Measurements from ENCODE around the gene ITGA11.

Gene ITGA11, protein sequence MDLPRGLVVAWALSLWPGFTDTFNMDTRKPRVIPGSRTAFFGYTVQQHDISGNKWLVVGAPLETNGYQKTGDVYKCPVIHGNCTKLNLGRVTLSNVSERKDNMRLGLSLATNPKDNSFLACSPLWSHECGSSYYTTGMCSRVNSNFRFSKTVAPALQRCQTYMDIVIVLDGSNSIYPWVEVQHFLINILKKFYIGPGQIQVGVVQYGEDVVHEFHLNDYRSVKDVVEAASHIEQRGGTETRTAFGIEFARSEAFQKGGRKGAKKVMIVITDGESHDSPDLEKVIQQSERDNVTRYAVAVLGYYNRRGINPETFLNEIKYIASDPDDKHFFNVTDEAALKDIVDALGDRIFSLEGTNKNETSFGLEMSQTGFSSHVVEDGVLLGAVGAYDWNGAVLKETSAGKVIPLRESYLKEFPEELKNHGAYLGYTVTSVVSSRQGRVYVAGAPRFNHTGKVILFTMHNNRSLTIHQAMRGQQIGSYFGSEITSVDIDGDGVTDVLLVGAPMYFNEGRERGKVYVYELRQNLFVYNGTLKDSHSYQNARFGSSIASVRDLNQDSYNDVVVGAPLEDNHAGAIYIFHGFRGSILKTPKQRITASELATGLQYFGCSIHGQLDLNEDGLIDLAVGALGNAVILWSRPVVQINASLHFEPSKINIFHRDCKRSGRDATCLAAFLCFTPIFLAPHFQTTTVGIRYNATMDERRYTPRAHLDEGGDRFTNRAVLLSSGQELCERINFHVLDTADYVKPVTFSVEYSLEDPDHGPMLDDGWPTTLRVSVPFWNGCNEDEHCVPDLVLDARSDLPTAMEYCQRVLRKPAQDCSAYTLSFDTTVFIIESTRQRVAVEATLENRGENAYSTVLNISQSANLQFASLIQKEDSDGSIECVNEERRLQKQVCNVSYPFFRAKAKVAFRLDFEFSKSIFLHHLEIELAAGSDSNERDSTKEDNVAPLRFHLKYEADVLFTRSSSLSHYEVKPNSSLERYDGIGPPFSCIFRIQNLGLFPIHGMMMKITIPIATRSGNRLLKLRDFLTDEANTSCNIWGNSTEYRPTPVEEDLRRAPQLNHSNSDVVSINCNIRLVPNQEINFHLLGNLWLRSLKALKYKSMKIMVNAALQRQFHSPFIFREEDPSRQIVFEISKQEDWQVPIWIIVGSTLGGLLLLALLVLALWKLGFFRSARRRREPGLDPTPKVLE
- total RNA-seq = 0 to 0.06 reads per million in 2 experiments

DNA sequence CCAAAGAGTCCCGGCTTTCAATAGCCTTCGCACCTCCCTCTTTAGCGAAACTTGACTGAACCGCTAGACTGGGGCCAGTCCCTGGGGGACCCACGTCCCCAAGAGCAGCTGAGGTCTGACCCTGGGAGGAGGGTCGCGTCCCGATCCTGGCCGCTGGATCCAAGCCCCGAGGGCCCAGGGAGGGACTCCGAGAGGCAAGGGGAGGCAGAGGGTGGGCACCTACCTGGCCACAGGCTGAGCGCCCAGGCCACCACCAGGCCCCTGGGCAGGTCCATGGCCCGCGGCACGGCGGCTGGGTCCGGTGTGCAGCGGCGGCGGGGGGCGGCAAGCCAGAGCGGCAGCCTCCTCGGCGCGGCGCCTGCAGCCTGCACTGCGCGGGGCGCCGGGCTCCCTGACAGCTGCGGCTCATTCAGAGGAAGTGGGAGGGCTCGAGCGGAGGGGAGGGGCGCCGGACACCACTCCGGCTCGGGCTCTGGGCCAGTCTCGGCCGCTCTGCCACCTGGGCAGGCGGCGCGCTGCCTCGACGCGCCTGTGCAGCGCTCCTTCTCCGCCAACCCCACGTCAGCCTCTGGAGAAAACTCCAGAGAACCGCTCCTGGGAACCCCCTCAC lies at the start of gene ITGA11:
ITGA11 (minus strand) TSS at position 372 of the 610 bp plus-strand sequence; CDS start at position 275, 97 bp downstream.
- no peak for DNase-seq (ENCODE audit: low read depth)

DNA sequence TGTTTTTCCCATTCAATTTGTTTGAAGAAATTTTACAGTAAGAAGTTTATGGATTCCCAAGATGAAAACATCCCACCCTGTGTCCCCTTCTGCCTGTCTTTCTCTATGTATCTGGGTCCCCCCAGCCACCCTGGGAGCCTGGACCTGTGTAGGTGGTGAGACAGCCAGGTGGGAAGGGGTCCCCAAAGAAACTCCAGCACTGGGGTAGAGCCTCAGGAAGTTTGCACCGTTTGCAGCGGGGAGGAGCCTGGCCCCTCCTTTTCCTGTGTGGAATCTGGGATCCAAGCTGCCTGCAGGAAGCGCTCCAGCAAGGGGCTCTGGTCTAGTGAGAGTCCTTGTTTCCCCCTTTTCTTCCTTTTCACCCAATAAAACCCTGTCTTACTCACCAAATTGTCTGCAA lies 49.4 kb upstream of the ITGA11 start:
- DNase-seq (ENCODE audit: low read depth) = no peak

DNA sequence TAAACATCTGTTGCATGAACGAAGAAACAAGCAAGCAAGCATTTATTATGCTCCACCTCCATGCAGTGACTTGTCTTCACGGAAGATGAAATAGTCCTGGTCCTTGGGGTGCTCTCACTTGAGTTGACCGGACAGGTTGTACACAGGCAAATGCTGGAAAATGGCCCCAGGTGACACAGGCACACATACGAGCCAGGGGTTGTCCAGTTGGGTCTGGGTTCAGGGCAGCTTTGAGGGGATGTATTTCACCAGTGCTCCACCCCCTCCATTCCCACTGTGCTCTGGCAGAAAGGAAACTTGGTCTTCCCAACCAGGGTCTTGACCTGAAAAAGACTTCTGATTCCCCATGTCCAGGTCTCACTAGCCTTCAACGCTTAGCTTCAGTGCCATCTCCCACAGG lies 48.3 kb upstream of the ITGA11 start:
- DNase-seq (ENCODE audit: low read depth) = no peak

DNA sequence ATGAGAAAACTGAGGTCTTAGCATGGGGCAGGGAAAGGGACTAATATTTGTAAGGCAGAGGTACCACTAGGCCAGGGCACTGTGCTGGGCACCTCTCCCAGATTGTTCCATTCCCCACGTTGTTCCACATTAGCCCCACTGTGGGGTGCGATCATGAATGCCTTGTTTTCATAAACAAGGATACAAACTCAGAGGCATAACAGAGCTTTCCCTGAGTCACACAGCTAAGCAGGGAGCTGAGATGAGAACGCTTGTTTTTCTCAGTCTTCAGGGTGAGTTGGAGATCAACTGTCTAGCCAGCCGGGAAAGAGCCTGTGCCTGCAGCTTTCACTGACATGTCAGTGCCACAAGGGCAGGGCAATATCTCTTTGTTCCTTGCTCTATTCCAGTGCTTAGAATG lies 47.9 kb upstream of the ITGA11 start:
- no peak for DNase-seq (ENCODE audit: low read depth)

DNA sequence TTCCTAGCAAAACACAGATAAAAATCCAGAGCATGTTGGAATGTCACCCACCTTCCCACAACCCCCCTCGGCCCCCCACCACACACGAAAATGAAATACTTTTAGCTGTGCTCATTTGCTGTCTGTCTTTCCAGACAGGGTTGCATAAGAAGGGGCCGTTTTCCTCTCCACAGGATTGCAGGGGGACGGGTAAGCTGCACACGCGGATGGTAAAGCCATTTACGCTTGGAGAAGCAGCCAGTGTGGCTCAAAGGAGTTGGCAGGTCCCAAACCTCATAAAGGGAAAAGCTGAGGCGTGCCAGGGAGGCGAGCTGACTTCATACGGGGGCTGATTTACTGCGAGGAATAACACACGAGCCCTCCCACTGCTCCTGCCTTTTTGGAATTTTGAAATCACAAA lies 47.4 kb upstream of the ITGA11 start:
- DNase-seq (ENCODE audit: low read depth) = no peak

DNA sequence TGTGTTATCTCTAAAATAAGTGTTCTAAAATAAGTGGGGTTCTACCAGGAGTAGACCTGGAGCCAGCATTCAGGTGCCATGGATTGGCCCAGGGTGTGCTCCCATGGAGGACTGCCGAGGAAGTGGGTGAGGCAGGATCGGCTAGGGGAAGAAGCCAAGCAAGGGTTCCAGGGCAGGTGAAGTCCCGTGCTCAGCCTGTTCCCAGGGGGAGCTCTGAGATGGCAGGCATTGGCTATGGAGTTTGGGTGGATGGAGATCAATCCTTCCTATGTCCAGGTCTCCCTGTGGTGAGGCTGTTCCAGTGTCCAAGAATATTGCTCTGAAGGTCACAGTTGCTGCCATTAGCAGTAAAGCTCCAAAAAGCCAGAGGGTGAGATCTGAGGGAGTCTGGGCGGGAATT lies 46.9 kb upstream of the ITGA11 start:
- no peak for DNase-seq (ENCODE audit: low read depth)

DNA sequence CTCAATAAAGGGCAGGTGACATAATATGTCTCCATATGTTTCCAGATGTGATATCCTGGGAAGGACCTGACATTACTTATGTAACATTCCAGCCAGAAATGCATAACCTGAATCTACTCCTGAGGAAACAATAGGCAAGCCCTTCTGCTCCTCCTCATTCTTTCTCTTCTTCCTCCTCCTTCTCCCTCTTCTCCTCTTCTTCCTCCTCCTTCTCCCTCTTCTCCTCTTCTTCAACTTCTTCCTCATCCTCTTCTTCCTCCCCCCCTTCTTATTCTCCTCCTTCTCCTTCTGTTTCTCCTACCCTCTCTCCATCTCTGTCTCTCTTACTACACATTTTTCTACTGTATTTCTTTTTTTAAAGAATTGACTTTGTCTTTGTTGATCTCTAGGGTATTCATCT lies 43.5 kb upstream of the ITGA11 start:
- DNase-seq (ENCODE audit: low read depth) = no peak

DNA sequence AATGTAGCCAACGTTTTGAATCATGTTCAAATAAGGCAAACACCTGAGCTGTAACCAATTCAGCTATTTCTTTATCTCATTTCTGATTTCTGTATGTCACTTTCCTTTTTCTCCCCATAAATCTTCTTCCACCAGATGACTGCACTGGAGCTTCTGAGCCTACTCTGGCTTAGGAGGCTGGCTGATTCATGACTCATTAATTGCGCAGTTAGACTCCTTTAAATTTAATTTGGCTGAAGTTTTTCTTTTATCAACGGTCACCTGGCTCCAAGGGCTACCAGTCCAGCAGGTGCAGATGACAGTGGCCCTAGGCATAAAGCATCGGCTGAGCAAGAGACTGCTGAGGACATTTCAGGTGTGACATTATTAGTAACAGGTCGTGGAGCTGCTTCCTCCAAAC lies 39.6 kb upstream of the ITGA11 start:
- no peak for DNase-seq (ENCODE audit: low read depth)

DNA sequence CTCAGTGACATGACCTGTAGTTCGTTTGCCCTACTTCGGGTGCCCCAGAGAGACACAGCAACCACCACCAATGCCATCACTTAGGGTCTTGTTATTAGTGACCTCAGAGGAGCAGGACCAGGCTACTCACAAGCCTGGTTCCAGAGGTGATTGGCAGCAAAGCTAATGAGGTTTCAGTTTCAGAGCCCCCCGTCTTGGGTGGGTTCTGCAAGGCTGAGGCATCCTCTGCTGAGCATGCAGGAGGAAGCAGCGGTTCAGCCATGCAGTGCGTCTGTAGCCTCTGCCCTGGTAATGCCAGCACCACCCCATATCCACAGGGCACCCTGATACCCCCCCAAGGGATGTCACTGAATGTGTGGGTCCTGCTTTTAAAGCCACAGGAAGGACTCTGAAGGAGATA lies 39.0 kb upstream of the ITGA11 start:
- DNase-seq (ENCODE audit: low read depth) = no peak

DNA sequence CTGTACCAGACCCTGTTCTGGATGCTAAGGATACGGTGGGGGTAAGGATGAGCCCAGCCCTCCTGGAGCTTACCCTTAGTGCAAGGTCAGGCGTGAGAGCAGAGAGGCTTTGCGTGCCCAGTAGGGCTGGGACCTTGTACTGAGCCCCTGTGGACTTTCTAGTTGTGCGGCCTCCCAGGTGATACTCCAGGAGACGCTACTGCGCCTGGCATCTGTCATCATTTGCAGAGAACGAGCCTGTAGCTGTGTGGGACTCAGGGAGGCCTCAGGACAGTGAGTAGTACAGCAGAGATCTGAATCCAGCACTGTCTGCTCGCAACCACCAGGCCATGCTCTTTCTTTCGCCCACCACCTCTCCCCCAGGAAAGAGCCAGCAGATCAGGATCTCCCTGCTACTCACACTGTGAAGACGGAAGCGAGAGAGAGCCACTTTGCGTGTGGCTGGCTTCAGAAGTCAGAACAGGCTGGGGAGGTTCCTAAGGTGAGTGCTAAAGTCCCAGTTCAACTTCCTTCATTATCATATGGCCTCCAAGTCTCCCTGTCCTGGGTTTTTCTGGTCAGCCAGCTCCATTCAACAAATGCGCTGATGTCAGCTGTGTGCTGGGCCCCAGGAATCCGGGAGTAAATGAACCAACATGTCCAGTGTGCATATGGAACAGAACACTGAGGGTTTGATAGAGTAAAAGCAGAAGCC lies 38.2 kb upstream of the ITGA11 start:
- DNase-seq (ENCODE audit: low read depth) = no peak

DNA sequence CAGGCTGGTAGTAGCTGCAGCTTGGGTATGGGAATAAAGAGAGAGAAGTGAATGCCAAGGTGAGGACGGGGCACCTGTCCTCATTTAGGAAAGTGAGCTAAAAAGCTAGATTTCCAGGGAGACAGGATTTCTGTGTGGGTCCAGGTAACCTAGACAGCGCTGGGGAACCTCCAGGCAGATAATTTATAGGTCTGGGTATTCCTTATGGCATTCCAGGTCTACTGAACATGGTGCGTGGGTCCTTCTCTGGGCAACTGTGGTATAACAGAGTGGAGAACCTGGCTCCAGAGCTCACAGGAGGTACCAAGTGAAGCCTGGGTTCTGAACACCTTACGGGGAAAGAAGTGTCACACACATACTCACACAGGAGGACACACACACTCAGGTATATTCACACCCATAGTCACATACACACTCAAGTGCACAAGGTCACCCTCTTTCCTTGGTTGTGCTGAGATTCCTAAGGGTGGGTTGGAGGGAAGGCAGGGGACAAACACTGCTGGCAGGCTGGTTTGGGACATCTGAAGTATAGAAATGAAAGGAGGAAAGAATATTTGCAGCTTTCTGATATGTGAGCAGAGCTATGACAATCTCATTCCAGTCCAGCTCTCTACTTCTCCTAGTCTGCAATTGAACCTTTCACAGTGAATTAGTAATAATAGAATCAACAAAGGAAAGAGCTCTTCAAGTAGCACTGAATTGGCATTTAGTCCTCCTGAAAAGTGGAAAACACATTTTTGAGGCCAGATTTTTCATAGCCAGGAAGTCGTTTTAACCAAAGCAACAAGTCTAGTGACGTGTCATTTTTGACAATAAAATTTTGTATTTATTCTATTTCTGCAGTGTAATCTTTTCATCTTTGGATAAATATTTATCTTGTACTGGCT lies 37.4 kb upstream of the ITGA11 start:
- DNase-seq (ENCODE audit: low read depth) = no peak

DNA sequence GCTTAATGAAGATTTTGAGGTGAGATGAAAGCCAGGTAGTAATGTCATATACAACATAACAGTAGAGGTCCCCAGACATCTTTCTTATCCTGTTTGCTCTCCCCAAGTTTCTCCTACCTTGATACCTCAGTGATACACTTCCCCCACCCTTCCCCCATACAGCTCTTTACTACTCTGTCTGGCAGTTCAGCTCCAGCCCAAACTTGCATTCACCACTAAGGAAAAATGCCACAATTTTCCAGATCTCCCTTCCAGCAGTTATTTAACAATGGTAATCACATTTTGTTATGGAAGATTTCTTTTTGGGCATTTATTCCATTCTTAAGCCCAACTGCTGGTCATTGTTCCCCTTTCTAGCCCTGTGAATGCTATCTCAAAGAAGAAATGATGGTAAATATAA lies 34.9 kb upstream of the ITGA11 start:
- no peak for DNase-seq (ENCODE audit: low read depth)

DNA sequence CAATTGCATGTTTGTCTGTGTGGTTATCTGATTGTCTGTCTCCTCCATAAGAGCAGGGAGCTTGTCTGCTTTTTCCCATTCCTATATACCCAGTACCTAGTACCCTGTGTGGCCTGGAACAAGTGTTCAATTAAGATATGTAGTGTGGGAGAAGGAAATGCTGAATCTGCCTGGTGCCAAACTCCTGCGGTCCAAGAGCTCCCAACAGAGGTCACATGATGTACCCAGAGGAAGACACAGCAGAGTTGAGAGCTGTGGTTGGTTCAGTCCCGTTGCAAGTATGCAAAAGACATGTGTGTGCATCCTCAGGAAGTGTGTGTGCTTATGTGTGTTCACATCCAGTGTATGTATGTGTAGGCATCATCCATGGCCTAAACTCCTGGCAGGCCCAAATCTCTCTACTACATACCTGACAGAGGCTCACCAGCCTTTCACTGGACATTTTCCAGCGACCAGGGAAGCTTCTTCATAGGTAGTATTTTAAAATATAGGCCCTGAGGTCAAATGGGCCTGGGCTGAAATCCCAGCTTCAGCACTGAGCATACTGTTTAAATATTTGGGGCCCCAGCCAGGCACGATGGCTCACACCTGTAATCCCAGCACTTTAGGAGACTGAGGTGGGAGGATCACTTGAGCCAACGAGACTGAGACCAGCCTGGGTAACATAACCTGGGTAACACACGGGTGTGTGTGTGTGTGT lies 34.0 kb upstream of the ITGA11 start:
- DNase-seq (ENCODE audit: low read depth) = no peak

DNA sequence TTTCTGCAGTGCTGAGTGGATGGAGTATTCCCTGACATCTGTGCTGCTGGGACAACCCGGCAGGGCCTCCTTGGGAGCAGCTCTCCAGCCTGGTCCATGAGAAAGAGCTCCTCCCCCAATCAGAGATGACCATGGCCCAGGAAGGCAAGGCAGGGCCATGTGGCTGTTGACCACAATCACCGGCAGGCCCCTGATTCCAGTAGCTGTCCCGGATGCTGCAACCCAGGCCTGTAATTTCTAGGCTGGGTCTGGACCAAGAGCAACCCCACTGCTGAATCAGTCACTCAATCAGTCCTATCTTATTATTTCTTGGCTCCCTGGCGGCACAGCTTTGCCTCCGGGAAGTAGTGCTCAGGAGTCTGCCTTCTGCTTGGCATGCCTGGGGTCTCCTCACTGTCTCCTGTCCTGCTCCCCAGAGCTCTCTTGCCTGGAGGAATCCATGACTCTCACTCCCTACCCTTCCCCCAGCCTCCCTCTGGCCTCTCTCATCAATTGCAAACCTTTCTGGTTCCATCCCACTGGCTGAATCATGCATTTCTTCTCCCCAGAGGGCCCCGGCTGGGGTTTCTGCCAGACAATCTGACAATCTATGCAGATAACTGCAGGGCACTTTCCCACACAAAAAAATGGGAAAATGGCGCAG lies 32.6 kb upstream of the ITGA11 start:
- no peak for DNase-seq (ENCODE audit: low read depth)

DNA sequence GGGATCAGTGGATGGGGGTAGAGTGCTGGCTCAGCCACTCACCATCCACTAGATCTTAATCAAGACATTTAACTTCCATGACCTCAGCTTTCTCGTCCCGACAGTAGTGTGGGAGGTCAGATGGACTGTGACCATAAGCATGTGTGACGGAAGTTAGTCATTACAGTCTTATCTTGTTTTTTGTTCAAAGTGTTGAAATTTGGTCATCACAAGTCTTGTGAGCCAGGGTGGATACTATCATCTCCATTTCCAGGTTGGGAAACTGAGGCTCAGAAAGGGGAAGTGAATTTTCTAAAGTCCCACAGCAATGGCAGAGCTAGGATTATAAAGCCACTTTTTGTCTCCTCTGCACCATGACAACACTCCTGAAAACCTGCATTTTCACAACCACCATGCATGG lies 32.0 kb upstream of the ITGA11 start:
- no peak for DNase-seq (ENCODE audit: low read depth)

DNA sequence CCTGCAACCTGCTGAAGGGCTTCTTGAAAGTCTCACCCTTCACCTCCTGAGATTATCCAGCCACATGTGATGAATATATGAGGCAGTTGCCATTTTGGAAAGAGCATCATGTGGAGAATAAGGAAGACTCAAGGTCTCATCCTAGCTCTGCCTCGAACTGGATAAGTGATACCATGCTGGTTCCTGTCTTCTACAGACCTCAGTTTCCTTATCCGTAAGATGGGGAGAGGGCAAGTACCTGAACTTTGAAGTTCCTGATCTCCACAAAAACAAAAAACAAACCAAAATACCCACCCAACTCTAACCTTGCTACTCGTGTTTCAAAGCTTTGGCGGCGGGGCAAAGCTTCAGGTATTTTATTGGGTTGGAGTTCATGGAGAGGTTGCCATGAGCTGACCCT lies 31.5 kb upstream of the ITGA11 start:
- DNase-seq (ENCODE audit: low read depth) = no peak

DNA sequence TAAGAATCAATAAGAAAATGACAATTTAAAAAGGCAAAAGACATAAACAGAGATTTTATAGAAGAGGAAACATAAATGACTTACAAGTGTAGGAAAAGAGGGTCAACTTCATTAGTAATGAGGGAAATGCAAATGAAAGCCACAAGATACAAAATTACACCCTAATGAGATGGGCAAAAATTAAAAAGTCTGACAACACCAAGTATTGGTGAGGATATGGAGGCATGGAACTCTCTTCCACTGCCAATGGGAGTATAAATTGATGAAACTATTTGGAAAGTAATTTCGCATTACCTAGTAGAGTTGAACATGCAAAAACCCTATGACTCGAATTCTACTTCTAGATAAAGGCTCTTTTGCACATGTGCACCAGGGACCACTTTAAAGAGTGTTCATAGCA lies 28.2 kb upstream of the ITGA11 start:
- no peak for DNase-seq (ENCODE audit: low read depth)

DNA sequence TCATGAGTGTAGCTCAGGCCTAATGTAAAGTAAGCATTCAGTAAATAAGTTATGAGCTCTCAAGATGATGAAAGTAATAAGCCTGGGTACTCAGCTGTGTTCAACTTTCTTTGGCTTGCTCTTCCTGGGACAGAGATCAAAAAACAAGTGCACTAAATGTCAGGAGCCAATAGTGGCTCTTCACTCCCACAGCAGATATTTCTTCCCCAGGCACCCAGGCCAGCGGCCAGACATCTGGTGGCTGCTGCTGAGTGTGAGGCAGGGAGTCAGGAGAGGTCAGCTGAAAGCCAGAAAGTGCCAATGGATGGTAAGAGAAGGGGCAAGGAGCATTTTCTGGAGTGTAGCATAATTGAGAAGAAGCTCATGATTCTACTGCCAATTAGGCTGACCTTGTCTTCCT lies 18.2 kb upstream of the ITGA11 start:
- no peak for DNase-seq (ENCODE audit: low read depth)

DNA sequence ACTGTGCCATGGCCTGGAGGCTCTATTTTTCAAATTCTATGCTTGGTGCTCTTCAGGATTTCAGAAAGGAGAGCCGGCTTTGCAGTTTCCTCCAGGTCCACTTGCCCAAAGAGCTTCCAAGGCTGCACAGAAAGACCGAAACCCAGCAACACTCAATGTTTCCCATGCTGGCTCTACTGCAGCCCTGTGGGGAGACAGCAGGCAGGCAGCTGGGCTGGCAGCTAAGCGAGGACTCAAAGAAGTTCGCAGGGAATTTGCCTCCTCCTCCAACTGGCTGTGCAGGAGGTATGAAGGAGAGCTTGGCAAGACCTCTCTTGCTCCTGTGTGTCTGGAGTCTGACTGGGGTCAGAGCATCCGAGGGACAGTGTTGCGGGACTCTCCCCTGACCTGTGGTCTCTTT lies 17.4 kb upstream of the ITGA11 start:
- DNase-seq (ENCODE audit: low read depth) = no peak
